Activated CD8-positive, alpha-beta memory T cell treated with anti-CD3 and anti-CD28 coated beads, Interleukin-2, amount 50 U/mL, for 1 hour (primary cell): ENCODE measurements around the gene KIRREL2.
"Not testable (repeated sequence)": the region's sequence is repeated elsewhere in the genome, so short reads cannot be mapped to it uniquely, and the experiment has no call there.

Source experiments
- DNase-seq: peaks from one replicate; pipeline ENCODE4 v3.0.0-alpha.2; 2020; ENCODE audit errors: extremely low read depth

KIRREL2 gene

GRCh38 chr19:35869327-35870123, 12.8 kb downstream of the KIRREL2 start:
- peak; percentile 38 for DNase-seq

- DNase-seq: not testable (repeated sequence)
Measured at GRCh38 chr19:35870124-35870736, 13.5 kb downstream of the KIRREL2 start.

- no peak for DNase-seq
Measured at GRCh38 chr19:35870798-35871197, 14.1 kb downstream of the KIRREL2 start.

- DNase-seq: no peak
Measured at GRCh38 chr19:35871611-35872010, 14.9 kb downstream of the KIRREL2 start.

- DNase-seq: no peak
Measured at GRCh38 chr19:35872180-35872579, 15.5 kb downstream of the KIRREL2 start.

GRCh38 chr19:35874392-35874930, 17.8 kb downstream of the KIRREL2 start:
- DNase-seq: no peak

GRCh38 chr19:35879068-35879467, 22.4 kb downstream of the KIRREL2 start:
- DNase-seq: no peak

GRCh38 chr19:35879770-35880317, 23.1 kb downstream of the KIRREL2 start:
- no peak for DNase-seq

- no peak for DNase-seq
Measured at GRCh38 chr19:35882114-35882832, 25.6 kb downstream of the KIRREL2 start.

GRCh38 chr19:35883882-35884281, 27.2 kb downstream of the KIRREL2 start:
- DNase-seq: no peak

- DNase-seq: no peak
Measured at GRCh38 chr19:35885225-35885738, 28.6 kb downstream of the KIRREL2 start.

GRCh38 chr19:35885904-35886303, 29.2 kb downstream of the KIRREL2 start:
- DNase-seq: no peak

- DNase-seq: no peak
Measured at GRCh38 chr19:35887197-35887596, 30.5 kb downstream of the KIRREL2 start.

GRCh38 chr19:35888398-35888797, 31.7 kb downstream of the KIRREL2 start:
- no peak for DNase-seq

GRCh38 chr19:35889370-35890112, 32.8 kb downstream of the KIRREL2 start:
- DNase-seq: no peak

- DNase-seq: no peak
Measured at GRCh38 chr19:35890113-35890650, 33.5 kb downstream of the KIRREL2 start.

- DNase-seq: not testable (repeated sequence)
Measured at GRCh38 chr19:35891819-35892218, 35.1 kb downstream of the KIRREL2 start.

- DNase-seq: no peak
Measured at GRCh38 chr19:35894342-35894741, 37.6 kb downstream of the KIRREL2 start.

GRCh38 chr19:35895911-35896642, 39.4 kb downstream of the KIRREL2 start:
- DNase-seq: no peak

- no peak for DNase-seq
Measured at GRCh38 chr19:35896643-35897040, 39.9 kb downstream of the KIRREL2 start.
